Measurements from ENCODE around the gene FGFR3.

FGFR3 gene

DNA sequence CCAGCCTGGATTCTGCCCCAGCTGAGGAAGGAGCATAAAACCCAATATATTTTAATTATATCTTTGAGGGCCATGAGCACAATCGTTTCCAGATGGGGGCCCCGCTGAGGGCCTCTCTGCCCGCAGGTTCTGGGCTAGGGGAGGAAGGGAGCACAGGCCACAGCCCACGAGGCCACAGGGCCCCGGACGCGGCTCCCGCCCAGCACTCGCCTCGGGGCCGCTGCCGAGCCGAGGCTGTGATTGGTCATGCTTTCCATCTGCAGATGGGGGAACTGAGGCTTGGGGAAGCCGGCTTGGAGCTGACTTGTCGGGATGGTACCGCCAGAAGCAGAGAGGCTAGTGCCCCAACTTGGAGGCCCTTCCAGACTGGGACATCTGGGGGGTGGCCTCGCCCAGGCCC is 37.8 kb upstream of the FGFR3 start:
- no peak overlapping the region for H3K4me3 ChIP-seq (ENCODE audit: low read length)
- no peak for DNase-seq (ENCODE audit: low read depth)
- TF ChIP-seq CTCF (IDR thresholded peaks at IDR 0.05; ENCODE audit: insufficient read depth, low read depth, low read length, missing control alignments) = no peak

DNA sequence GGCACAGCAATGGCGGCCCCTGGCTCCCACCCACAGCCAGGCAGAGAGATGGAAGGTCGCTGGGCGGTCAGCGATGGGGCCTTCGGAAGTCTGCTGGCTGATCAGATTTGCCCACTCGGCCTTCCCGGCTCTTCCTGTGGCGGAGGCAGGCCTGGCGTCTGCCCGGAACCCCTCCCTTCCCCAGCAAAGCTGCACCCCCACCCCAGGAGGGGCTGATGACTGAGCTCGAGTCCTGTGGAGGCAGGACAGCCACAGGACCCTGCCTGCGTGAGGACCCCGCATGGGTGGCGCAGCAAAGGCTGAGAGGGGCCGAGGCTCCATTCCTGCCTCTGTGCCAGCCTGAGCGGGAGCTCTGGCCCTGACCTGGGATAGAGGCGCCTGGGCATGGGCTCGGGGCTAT is 37.0 kb upstream of the FGFR3 start:
- TF ChIP-seq CTCF (IDR thresholded peaks at IDR 0.05; ENCODE audit: insufficient read depth, low read depth, low read length, missing control alignments) = no peak
- no peak for DNase-seq (ENCODE audit: low read depth)
- H3K4me3 ChIP-seq (ENCODE audit: low read length) = no peak overlapping the region

- no peak for TF ChIP-seq CTCF (IDR thresholded peaks at IDR 0.05; ENCODE audit: insufficient read depth, low read depth, low read length, missing control alignments)
- no peak for DNase-seq (ENCODE audit: low read depth)
Measured at GRCh38 chr4:1756893-1757779, 36.0 kb upstream of the FGFR3 start.

GRCh38 chr4:1757836-1758235 is 35.3 kb upstream of the FGFR3 start:
- DNase-seq (ENCODE audit: low read depth) = no peak
- H3K4me3 ChIP-seq (ENCODE audit: low read length) = no peak overlapping the region
- no peak for TF ChIP-seq CTCF (IDR thresholded peaks at IDR 0.05; ENCODE audit: insufficient read depth, low read depth, low read length, missing control alignments)

More at GRCh38 chr4:1756893-1757779, 36.0 kb upstream of the FGFR3 start:
- no peak overlapping the region for H3K4me3 ChIP-seq (ENCODE audit: low read length)

DNA sequence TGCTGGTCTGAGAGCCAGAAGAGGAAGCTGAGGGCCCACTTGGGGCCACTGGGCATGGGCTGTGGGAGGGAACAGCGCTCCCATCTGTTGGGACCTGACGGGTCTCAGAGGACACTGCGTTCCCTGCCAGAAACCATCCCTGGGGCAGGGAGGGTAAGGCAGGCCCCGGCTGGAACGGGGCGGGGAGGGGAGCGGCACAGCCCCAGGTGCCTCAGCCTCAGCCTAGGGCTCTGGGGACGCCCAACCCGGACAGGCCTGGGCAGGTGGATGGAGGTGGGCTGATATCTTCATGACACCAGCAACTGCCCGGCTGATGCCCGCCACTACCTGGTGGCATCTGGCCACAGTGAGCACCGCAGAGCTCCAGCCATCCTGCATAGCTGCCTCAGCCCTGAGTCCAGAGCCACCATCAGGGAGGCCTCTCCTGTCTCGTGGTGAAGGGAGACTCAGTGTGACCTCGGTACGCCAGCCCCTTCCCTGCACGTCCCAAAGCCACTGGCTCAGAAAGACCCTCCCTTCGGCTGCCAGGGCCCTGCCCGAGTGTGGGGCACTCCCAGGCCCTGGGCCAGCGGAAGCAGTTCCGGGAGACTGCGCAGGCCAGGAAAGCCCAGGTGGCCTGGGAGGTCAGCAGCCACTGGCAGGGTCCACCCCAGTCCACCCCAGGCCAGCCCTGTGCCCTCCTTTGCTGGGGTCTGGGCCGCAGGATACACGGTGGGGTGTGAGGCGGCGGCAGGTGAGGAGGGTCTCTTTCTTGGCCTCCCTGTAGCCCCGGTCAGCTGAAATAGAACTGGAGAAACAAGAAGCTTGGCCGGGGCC is 34.6 kb upstream of the FGFR3 start:
- no peak overlapping the region for H3K4me3 ChIP-seq (ENCODE audit: low read length)
- peak; percentile 45 for DNase-seq (ENCODE audit: low read depth)
- no peak for TF ChIP-seq CTCF (IDR thresholded peaks at IDR 0.05; ENCODE audit: insufficient read depth, low read depth, low read length, missing control alignments)

DNA sequence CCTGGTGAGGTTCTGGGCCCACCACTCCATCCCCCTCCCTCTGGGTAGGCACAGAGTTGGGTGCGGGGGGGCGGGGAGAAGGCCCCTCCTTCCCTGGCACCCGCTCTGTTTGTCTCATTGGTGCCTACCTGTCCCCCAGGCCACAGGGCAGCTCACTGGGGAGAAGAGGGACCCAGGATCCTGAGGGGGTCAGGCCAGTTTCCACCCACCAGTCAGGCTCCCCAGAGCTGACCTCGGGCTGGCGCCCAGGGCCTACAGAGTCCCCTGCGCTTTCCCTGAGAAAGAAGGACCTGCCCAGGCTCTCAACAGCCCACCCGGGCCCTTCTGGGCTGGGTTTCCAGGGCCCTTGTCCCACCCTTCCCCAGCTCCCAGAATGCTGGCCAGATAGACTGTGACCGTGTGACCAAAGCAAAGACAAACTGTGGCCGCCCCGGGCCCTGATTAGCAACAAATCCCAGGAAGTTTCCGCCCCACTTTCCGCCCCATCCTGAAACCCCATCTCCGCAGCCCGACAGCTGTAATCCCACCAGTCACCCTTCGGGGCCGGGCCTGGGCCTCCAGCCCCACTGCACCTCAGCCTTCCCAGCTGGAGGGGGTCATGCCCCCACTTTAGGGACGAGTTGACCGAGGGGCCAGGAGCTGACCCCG is 33.8 kb upstream of the FGFR3 start:
- no peak overlapping the region for H3K4me3 ChIP-seq (ENCODE audit: low read length)
- no peak for TF ChIP-seq CTCF (IDR thresholded peaks at IDR 0.05; ENCODE audit: insufficient read depth, low read depth, low read length, missing control alignments)
- no peak for DNase-seq (ENCODE audit: low read depth)

Measured in epithelial cell of esophagus (primary cell).